A673 (cell line): ENCODE data around the gene GIMD1. TPM values are rescaled to one million over a fixed set of nuclear protein-coding genes. Genes with fewer than 3 reads are reported as not detected.
A peak's percentile ranks its signal among the peaks of the same experiment; 100 is the strongest.

Source experiments
- BruUV-seq: library from RNA; stranded (reverse); fragments of 400-500 nt; replicated peaks from 2 replicates; lab custom pipeline; 2021; lab: Mats Ljungman, UMichigan
- CTCF ChIA-PET: fragments of 300-600 bp; sonication (Branson Sonifier 250); formaldehyde crosslinking; loops from one replicate; lab custom pipeline; 2022; ENCODE audit warnings: antibody characterized with exemption; lab: Charles Lee
- POLR2A ChIA-PET: fragments of 300-600 bp; sonication (Branson Sonifier 250); formaldehyde crosslinking; loops from one replicate; lab custom pipeline; 2022; ENCODE audit warnings: antibody characterized with exemption; ENCODE audit not compliant: low non-redundant PET; lab: Charles Lee
- DNase-seq: peaks from one replicate; pipeline ENCODE4 v3.0.0-alpha.2; 2015; ENCODE audit warnings: low spot score
- H3K27ac ChIP-seq: fragments of 200-600 bp; sonication (generic); 2 replicates; pipeline ENCODE4 v1.5.1; 2016; ENCODE audit warnings: mixed run types, low read depth, mild to moderate bottlenecking, mixed read lengths, antibody characterized with exemption, low read length; ENCODE audit not compliant: poor library complexity, severe bottlenecking
- H3K27me3 ChIP-seq: fragments of 200-600 bp; sonication (generic); replicated peaks from 2 replicates; pipeline ENCODE4 v1.6.1; 2017; ENCODE audit warnings: mixed run types, low read depth, mild to moderate bottlenecking, mixed read lengths, antibody characterized with exemption, low read length; ENCODE audit not compliant: insufficient read depth, poor library complexity
- H3K36me3 ChIP-seq: fragments of 200-600 bp; sonication (generic); 2 replicates; pipeline ENCODE4 v1.6.1; 2016; ENCODE audit warnings: mixed run types, mild to moderate bottlenecking, mixed read lengths, antibody characterized with exemption, low read length; ENCODE audit not compliant: insufficient read depth, poor library complexity, severe bottlenecking
- H3K4me1 ChIP-seq: fragments of 200-600 bp; sonication (generic); 2 replicates; pipeline ENCODE4 v1.6.1; 2017; ENCODE audit warnings: mixed run types, mild to moderate bottlenecking, mixed read lengths, antibody characterized with exemption, low read length; ENCODE audit not compliant: insufficient read depth, poor library complexity, severe bottlenecking
- H3K4me3 ChIP-seq: fragments of 200-600 bp; sonication (generic); 2 replicates; pipeline ENCODE4 v1.5.1; 2016; ENCODE audit warnings: low read depth, mixed run types, mild to moderate bottlenecking, mixed read lengths, low read length; ENCODE audit not compliant: poor library complexity, severe bottlenecking
- H3K9me3 ChIP-seq: fragments of 200-600 bp; sonication (generic); 2 replicates; pipeline ENCODE4 v1.6.1; 2016; ENCODE audit warnings: mixed run types, low read depth, mild to moderate bottlenecking, mixed read lengths, antibody characterized with exemption, low read length; ENCODE audit not compliant: poor library complexity, severe bottlenecking
- CTCF ChIP-seq: fragments of 300-800, 200-600 bp; sonication (generic); conservative IDR thresholded peaks from 2 replicates; pipeline ENCODE4 v1.5.1; 2017; ENCODE audit warnings: low read depth, mild to moderate bottlenecking, antibody characterized with exemption, low read length, moderate library complexity, mixed read lengths
- EZH2 ChIP-seq: fragments of 200-600 bp; sonication (generic); IDR thresholded peaks from 2 replicates; pipeline ENCODE4 v1.6.1; 2017; ENCODE audit warnings: borderline replicate concordance, low read depth, mild to moderate bottlenecking, mixed read lengths, antibody characterized with exemption, low read length; ENCODE audit not compliant: poor library complexity, severe bottlenecking
- intact Hi-C: fragments of 100-400 bp; cut with micrococcal nuclease; formaldehyde crosslinking; loops from one replicate; pipeline ENCODE4 v1.10.0; 2022; ENCODE audit not compliant: unreplicated experiment
- total RNA-seq: library from RNA; stranded (reverse); gene quantifications from 2 replicates; pipeline ENCODE4 v1.2.3, GENCODE V29; 2021

Gene GIMD1
- total RNA-seq, 1 experiment from 2014 or later, result not detected

GRCh38 chr4:106364282-106364681 lies 4.3 kb downstream of the GIMD1 start:
- peaks cover 3% of the 10 kb centered on the region for H3K4me1 ChIP-seq
- peak; percentile 29 for DNase-seq
- TF ChIP-seq CTCF (no peak), EZH2 (no peak)
- ChIA-PET POLR2A (no interaction called here), CTCF (no interaction called here)
- H3K36me3 ChIP-seq, result no peaks in the 10 kb centered on the region
- H3K27ac ChIP-seq, result no peak overlapping the region
- H3K4me3 ChIP-seq, result no peak overlapping the region
- no TSS peak for BruUV-seq
- H3K27me3 ChIP-seq, result no peaks in the 10 kb centered on the region
- intact Hi-C loops, result loop anchor here (10.0 kb wide), 1 partner anchor 301 kb away; no protein-coding TSS in a partner anchor
- no peaks in the 10 kb centered on the region for H3K9me3 ChIP-seq

- no peak overlapping the region for H3K27ac ChIP-seq
- intact Hi-C loops, result loop anchor here (10.0 kb wide), 1 partner anchor 303 kb away; no protein-coding TSS in a partner anchor
- CTCF ChIA-PET, result no interaction called here
- no peaks in the 10 kb centered on the region for H3K27me3 ChIP-seq
- no peaks in the 10 kb centered on the region for H3K4me1 ChIP-seq
- BruUV-seq, result no TSS peak
- no peaks in the 10 kb centered on the region for H3K9me3 ChIP-seq
- TF ChIP-seq CTCF (no peak), EZH2 (no peak)
- no peaks in the 10 kb centered on the region for H3K36me3 ChIP-seq
- no peak overlapping the region for H3K4me3 ChIP-seq
- DNase-seq, result no peak
- POLR2A ChIA-PET, result no interaction called here
Measured at GRCh38 chr4:106362086-106362825, 6.3 kb downstream of the GIMD1 start.

- no peak overlapping the region for H3K27ac ChIP-seq
- no peaks in the 10 kb centered on the region for H3K4me1 ChIP-seq
- TF ChIP-seq EZH2 (no peak), CTCF (no peak)
- ChIA-PET POLR2A (no interaction called here), CTCF (no interaction called here)
- no peak overlapping the region for H3K4me3 ChIP-seq
- H3K9me3 ChIP-seq, result no peaks in the 10 kb centered on the region
- H3K36me3 ChIP-seq, result no peaks in the 10 kb centered on the region
- BruUV-seq, result no TSS peak
- no peaks in the 10 kb centered on the region for H3K27me3 ChIP-seq
- no peak for DNase-seq
- intact Hi-C loops, result no loop called here
Measured at GRCh38 chr4:106358899-106359298, 9.7 kb downstream of the GIMD1 start.
